ENCODE data around the gene FBXO24.

The FBXO24 gene

GRCh38 chr7:100642534-100642907, 56.4 kb downstream of the FBXO24 start:
- no peak overlapping the region for H3K4me3 ChIP-seq (ENCODE audit: control insufficient read depth, low read depth, low read length)
- no peak for DNase-seq (ENCODE audit: low read depth)

DNA sequence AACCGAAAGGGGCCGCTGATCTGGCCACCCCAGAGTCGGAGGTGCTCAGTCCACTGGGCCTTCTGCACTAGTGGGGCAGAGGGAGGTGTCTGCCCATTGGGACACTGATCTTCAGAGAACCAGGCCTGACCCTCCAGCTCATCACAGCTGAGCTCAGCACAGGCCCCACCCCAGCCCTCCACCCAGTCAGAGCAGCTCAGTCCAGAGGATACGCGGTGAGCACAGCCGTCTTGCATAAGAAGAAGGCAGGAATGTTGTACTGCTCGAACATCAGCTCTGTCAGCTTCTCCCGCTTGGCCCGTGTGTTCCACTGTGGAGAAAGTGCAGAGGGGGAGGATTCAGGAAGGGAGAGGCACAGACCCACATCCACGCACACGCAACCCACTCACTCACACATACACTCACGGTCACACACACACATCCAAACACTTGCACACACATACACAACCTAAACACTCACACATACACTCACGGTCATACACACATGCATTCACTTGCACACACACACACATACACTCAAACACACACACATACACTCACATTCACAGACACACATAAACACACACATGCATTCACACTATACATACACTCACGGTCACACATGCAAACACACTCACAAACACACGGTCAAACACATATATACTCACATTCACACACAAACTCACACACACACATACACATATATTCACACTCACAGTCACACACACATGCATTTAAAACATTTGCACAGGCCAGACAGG, 63.9 kb downstream of the FBXO24 start:
- H3K4me3 ChIP-seq (ENCODE audit: control insufficient read depth, low read depth, low read length): no peak overlapping the region
- no peak for TF ChIP-seq CTCF (conservative IDR thresholded peaks at IDR 0.05; ENCODE audit: control insufficient read depth, insufficient read depth, low read depth, low read length)
- no peak for DNase-seq (ENCODE audit: low read depth)

More at GRCh38 chr7:100642534-100642907, 56.4 kb downstream of the FBXO24 start:
- no peak for TF ChIP-seq CTCF (conservative IDR thresholded peaks at IDR 0.05; ENCODE audit: control insufficient read depth, insufficient read depth, low read depth, low read length)
